H9 (cell line): ENCODE measurements around the gene ZHX3. TPM values are rescaled to one million over a fixed set of nuclear protein-coding genes. Genes with fewer than 3 reads are reported as not detected.

Experiments used
- DNase-seq: peaks from one replicate; pipeline ENCODE4 v3.0.0-alpha.2; 2017
- H2AFZ ChIP-seq: one replicate; pipeline ENCODE4 v1.6.1; 2013; ENCODE audit warnings: mild to moderate bottlenecking, low read length, control low read depth, moderate library complexity
- H2AK5ac ChIP-seq: 2 replicates; pipeline ENCODE4 v1.6.1; 2013; ENCODE audit warnings: low read length, control low read depth, mixed read lengths; ENCODE audit not compliant: insufficient read length
- H2BK120ac ChIP-seq: one replicate; pipeline ENCODE4 v1.6.1; 2013; ENCODE audit warnings: low read depth, mild to moderate bottlenecking, low read length, control low read depth, inconsistent platforms; ENCODE audit not compliant: poor library complexity, severe bottlenecking
- H2BK12ac ChIP-seq: 2 replicates; pipeline ENCODE4 v1.6.1; 2013; ENCODE audit warnings: low read length, control low read depth, mixed read lengths, low read depth; ENCODE audit not compliant: insufficient read length
- H2BK15ac ChIP-seq: 2 replicates; pipeline ENCODE4 v1.6.1; 2013; ENCODE audit warnings: low read depth, low read length, control low read depth
- H2BK20ac ChIP-seq: one replicate; pipeline ENCODE4 v1.6.1; 2013; ENCODE audit warnings: low read depth, mild to moderate bottlenecking, low read length, control low read depth, inconsistent platforms; ENCODE audit not compliant: poor library complexity, severe bottlenecking
- H2BK5ac ChIP-seq: 2 replicates; pipeline ENCODE4 v1.6.1; 2013; ENCODE audit warnings: low read length, control low read depth, mixed read lengths; ENCODE audit not compliant: insufficient read length
- H3K14ac ChIP-seq: 2 replicates; pipeline ENCODE4 v1.6.1; 2013; ENCODE audit warnings: low read length, control low read depth; ENCODE audit not compliant: insufficient read depth
- H3K18ac ChIP-seq: 2 replicates; pipeline ENCODE4 v1.6.1; 2013; ENCODE audit warnings: low read depth, mild to moderate bottlenecking, mixed read lengths, low read length, control low read depth; ENCODE audit not compliant: insufficient read length
- H3K23ac ChIP-seq: 2 replicates; pipeline ENCODE4 v1.6.1; 2013; ENCODE audit warnings: low read length, control low read depth, mixed read lengths, low read depth; ENCODE audit not compliant: insufficient read length
- H3K23me2 ChIP-seq: 2 replicates; pipeline ENCODE4 v1.6.1; 2013; ENCODE audit warnings: low read depth, mild to moderate bottlenecking, mixed read lengths, low read length, control low read depth; ENCODE audit not compliant: insufficient read length, poor library complexity, severe bottlenecking
- H3K27ac ChIP-seq: 2 replicates; pipeline ENCODE4 v1.5.1; 2013; ENCODE audit warnings: low read length, control low read depth, mixed read lengths, low read depth; ENCODE audit not compliant: insufficient read length
- H3K27me3 ChIP-seq: 2 replicates; pipeline ENCODE4 v1.6.1; 2013; ENCODE audit warnings: low read length, control low read depth, inconsistent platforms; ENCODE audit not compliant: insufficient read depth
- H3K4ac ChIP-seq: 2 replicates; pipeline ENCODE4 v1.6.1; 2013; ENCODE audit warnings: low read depth, mild to moderate bottlenecking, control low read depth, inconsistent platforms, low read length, moderate library complexity
- H3K4me1 ChIP-seq: 2 replicates; pipeline ENCODE4 v1.6.1; 2013; ENCODE audit warnings: low read length, control low read depth, inconsistent platforms; ENCODE audit not compliant: insufficient read depth
- H3K4me2 ChIP-seq: 2 replicates; pipeline ENCODE4 v1.6.1; 2013; ENCODE audit warnings: low read length, control low read depth, mixed read lengths; ENCODE audit not compliant: insufficient read length, insufficient read depth
- H3K56ac ChIP-seq: 2 replicates; pipeline ENCODE4 v1.6.1; 2013; ENCODE audit warnings: low read depth, mild to moderate bottlenecking, mixed read lengths, low read length, control low read depth; ENCODE audit not compliant: insufficient read length
- H3K79me1 ChIP-seq: 2 replicates; pipeline ENCODE4 v1.6.1; 2013; ENCODE audit warnings: low read depth, mild to moderate bottlenecking, moderate library complexity, low read length, control low read depth, inconsistent platforms; ENCODE audit not compliant: insufficient read depth, poor library complexity, severe bottlenecking
- H3K79me2 ChIP-seq: 2 replicates; pipeline ENCODE4 v1.6.1; 2013; ENCODE audit warnings: low read length, control low read depth, inconsistent platforms; ENCODE audit not compliant: insufficient read depth
- H3K9ac ChIP-seq: 2 replicates; pipeline ENCODE4 v1.6.1; 2013; ENCODE audit warnings: low read length, control low read depth, mixed read lengths; ENCODE audit not compliant: insufficient read length; ENCODE audit errors: extremely low read depth
- H3K9me3 ChIP-seq: one replicate; pipeline ENCODE4 v1.6.1; 2013; ENCODE audit warnings: low read depth, low read length, inconsistent platforms; ENCODE audit not compliant: control insufficient read depth
- H3T11ph ChIP-seq: one replicate; pipeline ENCODE4 v1.6.1; 2013; ENCODE audit warnings: mild to moderate bottlenecking, low read length, control low read depth, inconsistent platforms
- H4K20me1 ChIP-seq: one replicate; pipeline ENCODE4 v1.6.1; 2013; ENCODE audit not compliant: control insufficient read depth, insufficient read length, insufficient read depth
- H4K5ac ChIP-seq: 2 replicates; pipeline ENCODE4 v1.6.1; 2013; ENCODE audit warnings: low read depth, mild to moderate bottlenecking, mixed read lengths, low read length, control low read depth; ENCODE audit not compliant: insufficient read length
- H4K8ac ChIP-seq: replicated peaks from 2 replicates; pipeline ENCODE4 v1.6.1; 2013; ENCODE audit warnings: low read length, control low read depth, mixed read lengths, low read depth; ENCODE audit not compliant: insufficient read length
- H4K91ac ChIP-seq: 2 replicates; pipeline ENCODE4 v1.6.1; 2013; ENCODE audit warnings: low read depth, mild to moderate bottlenecking, moderate library complexity, mixed read lengths, low read length, control low read depth; ENCODE audit not compliant: insufficient read length
- H3K27ac Mint-ChIP-seq, 3 experiments: 2 replicates in 2 of 3; 3 replicates in 1 of 3; pipeline ENCODE4 v1.8.0; 2020 to 2021; ENCODE audit warnings: mixed read lengths in 3 of 3, mild to moderate bottlenecking in 1 of 3, moderate library complexity in 1 of 3
- H3K27me3 Mint-ChIP-seq: 2 replicates; pipeline ENCODE4 v1.8.0; 2021; ENCODE audit warnings: low read depth, mild to moderate bottlenecking, moderate library complexity, mixed read lengths
- H3K36me3 Mint-ChIP-seq, 3 experiments: 2 replicates in 2 of 3; 3 replicates in 1 of 3; pipeline ENCODE4 v1.8.0; 2020 to 2021; ENCODE audit warnings: low read depth in 3 of 3, mixed read lengths in 3 of 3; ENCODE audit not compliant: insufficient read depth in 1 of 3
- H3K4me1 Mint-ChIP-seq, 2 experiments: 2 replicates each; pipeline ENCODE4 v1.8.0; 2020; ENCODE audit warnings: mixed read lengths in 2 of 2
- H3K4me3 Mint-ChIP-seq, 2 experiments: 2 replicates in 1 of 2; 3 replicates in 1 of 2; pipeline ENCODE4 v1.8.0; 2020 to 2021; ENCODE audit warnings: mild to moderate bottlenecking in 2 of 2, mixed read lengths in 2 of 2, moderate library complexity in 1 of 2
- H3K9me3 Mint-ChIP-seq, 2 experiments: 2 replicates in 1 of 2; 3 replicates in 1 of 2; pipeline ENCODE4 v1.8.0; 2020; ENCODE audit warnings: mild to moderate bottlenecking in 2 of 2, mixed read lengths in 2 of 2, moderate library complexity in 1 of 2
- WGBS: extraction: QIAGEN DNeasy Blood & Tissue Kit; methylation state at CpG from one replicate; pipeline ENCODE4 v1.1.7; 2013; ENCODE audit warnings: missing lambda C conversion rate, low lambda C conversion rate, mixed read lengths; ENCODE audit not compliant: insufficient read length; ENCODE audit errors: extremely low coverage; 5-methylcytosine and 5-hydroxymethylcytosine counted together
- total RNA-seq: library from RNA; stranded (reverse); gene quantifications from 2 replicates; pipeline ENCODE4 v1.2.1, GENCODE V29; 2021
- TF ChIP-seq, protein P1 (sequence below): fragments of 200-600 bp; sonication (generic); conservative IDR thresholded peaks from 3 replicates; pipeline ENCODE4 v1.8.0; 2021; ENCODE audit warnings: antibody characterized with exemption, mild to moderate bottlenecking

ZHX3 gene
- total RNA-seq, 1 experiment from 2014 or later, result 4.4 TPM

DNA sequence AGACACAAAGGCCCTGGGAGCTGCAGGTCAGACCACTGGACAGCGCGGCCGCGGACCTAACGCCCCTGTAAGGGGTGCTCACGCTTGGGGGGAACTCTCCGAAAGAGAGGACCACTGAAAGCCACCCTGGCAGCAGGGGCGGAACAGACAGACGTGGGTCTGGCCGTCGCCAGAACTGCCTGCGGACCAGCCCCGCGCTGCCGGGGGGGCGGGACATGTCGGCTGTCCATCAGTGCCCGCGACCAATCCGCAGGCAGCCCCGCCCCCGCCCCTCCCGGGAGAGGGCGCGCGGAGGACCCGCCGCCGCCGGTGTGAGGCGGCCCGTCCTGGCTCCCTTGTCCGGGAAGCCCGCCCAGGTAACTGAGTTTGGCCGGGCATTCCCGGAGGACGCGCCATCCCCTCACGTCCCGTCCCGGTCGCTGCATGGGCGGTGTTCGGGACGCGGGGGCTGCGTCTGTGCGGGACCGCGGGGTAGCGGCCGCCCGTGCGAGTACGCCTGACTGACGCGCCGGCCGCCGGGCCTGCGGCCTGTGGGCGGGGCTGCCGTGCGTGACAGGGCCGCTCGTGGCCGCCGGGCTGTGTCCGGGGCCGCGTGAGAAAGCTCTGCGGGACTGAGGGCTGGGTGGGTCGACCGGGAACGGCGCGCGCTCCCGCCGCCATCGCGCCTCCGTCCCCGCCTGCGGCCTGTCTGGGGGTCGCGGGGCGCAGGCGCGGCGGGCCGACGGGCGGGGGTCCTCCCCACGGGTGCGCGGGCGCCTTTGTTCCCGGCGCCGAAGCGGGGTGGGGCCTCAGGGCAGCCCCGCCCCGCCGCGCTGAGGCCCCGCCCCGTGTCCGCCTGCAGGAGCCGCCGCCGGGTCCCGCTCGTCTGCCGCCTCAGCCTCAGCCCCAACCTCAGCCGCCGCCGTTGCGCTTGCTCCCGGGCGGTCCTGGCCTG, 180.6 kb downstream of the ZHX3 start, which contains the start of gene PLCG1:
Gene PLCG1, plus strand, starts transcription at position 864 of the 934 bp plus-strand sequence. CDS start 99 bp downstream, outside the sequence.
- H3K56ac ChIP-seq, result no peak within 1 kb of the TSS
- peaks cover 48% of the 10 kb centered on the region in 2 experiments for H3K4me1 Mint-ChIP-seq
- H3K9me3 Mint-ChIP-seq, result no peaks in the 10 kb centered on the region; a peak in 2 of 5 replicates
- no peak within 1 kb of the TSS for H2BK20ac ChIP-seq
- TF ChIP-seq, protein P1, sequence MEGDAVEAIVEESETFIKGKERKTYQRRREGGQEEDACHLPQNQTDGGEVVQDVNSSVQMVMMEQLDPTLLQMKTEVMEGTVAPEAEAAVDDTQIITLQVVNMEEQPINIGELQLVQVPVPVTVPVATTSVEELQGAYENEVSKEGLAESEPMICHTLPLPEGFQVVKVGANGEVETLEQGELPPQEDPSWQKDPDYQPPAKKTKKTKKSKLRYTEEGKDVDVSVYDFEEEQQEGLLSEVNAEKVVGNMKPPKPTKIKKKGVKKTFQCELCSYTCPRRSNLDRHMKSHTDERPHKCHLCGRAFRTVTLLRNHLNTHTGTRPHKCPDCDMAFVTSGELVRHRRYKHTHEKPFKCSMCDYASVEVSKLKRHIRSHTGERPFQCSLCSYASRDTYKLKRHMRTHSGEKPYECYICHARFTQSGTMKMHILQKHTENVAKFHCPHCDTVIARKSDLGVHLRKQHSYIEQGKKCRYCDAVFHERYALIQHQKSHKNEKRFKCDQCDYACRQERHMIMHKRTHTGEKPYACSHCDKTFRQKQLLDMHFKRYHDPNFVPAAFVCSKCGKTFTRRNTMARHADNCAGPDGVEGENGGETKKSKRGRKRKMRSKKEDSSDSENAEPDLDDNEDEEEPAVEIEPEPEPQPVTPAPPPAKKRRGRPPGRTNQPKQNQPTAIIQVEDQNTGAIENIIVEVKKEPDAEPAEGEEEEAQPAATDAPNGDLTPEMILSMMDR, result no peak
- H4K5ac ChIP-seq, result no peak within 1 kb of the TSS
- peak within 1 kb of the TSS; percentile 94 for H3K14ac ChIP-seq
- no peak within 1 kb of the TSS for H4K91ac ChIP-seq
- H2BK120ac ChIP-seq, result no peak within 1 kb of the TSS
- peak; percentile 91 for DNase-seq
- H3K79me2 ChIP-seq, result peaks cover 38% of the 10 kb centered on the region
- H3K4me1 ChIP-seq, result peaks cover 21% of the 10 kb centered on the region; the same call in 1 of the 2 replicates
- H3K79me1 ChIP-seq, result no peaks in the 10 kb centered on the region
- no peak within 1 kb of the TSS for H4K8ac ChIP-seq
- peaks cover 20% of the 10 kb centered on the region for H3K23me2 ChIP-seq
- H2AK5ac ChIP-seq, result no peak within 1 kb of the TSS
- no peak within 1 kb of the TSS for H2BK5ac ChIP-seq
- no peaks in the 10 kb centered on the region for H3K27me3 ChIP-seq
- peak within 1 kb of the TSS; percentile 81 for H3K4me2 ChIP-seq
- no peaks in the 10 kb centered on the region for H4K20me1 ChIP-seq
- H3K36me3 Mint-ChIP-seq, result peaks cover 3 to 14% (median 11%) of the 10 kb centered on the region in 3 experiments; a peak in 6 of 7 replicates
- H3K4ac ChIP-seq, result no peak within 1 kb of the TSS
- no peak within 1 kb of the TSS for H2BK12ac ChIP-seq
- no peak within 1 kb of the TSS for H3T11ph ChIP-seq
- peak within 1 kb of the TSS; percentile 73 to 98 (median 97) for H3K27ac Mint-ChIP-seq
- H2BK15ac ChIP-seq, result no peak within 1 kb of the TSS; the same call in 1 of the 2 replicates
- H3K18ac ChIP-seq, result peak within 1 kb of the TSS; percentile 93
- no peak within 1 kb of the TSS for H2AFZ ChIP-seq
- H3K27ac ChIP-seq, result no peak within 1 kb of the TSS
- peak within 1 kb of the TSS; percentile 96 for H3K9ac ChIP-seq
- no peak within 1 kb of the TSS for H3K23ac ChIP-seq
- no peaks in the 10 kb centered on the region for H3K9me3 ChIP-seq
- peaks cover 10% of the 10 kb centered on the region for H3K27me3 Mint-ChIP-seq
- WGBS, result no CpG with 5 or more reads among the region's 121 CpGs
- peak within 1 kb of the TSS; percentile 91 to 93 for H3K4me3 Mint-ChIP-seq
